Muscle of arm (tissue), 14 donors: ENCODE measurements around the gene CILP2. TPM values are rescaled to one million over a fixed set of nuclear protein-coding genes. Genes with fewer than 3 reads are reported as not detected.

ENCODE experiments used
- DNase-seq: peaks from one replicate; pipeline ENCODE4 v3.0.0-alpha.2; 2013
- long read RNA-seq, 11 donors: transcript quantifications; one replicate each; lab custom pipeline, GENCODE V29; 2026
- polyA plus RNA-seq, 12 donors: library from polyadenylated mRNA; unstranded; fragments of 120-200 nt; gene quantifications; one replicate each; pipeline ENCODE4 v1.2.1, GENCODE V29; 2013; ENCODE audit not compliant: insufficient read length in 12 of 12

Gene CILP2, protein sequence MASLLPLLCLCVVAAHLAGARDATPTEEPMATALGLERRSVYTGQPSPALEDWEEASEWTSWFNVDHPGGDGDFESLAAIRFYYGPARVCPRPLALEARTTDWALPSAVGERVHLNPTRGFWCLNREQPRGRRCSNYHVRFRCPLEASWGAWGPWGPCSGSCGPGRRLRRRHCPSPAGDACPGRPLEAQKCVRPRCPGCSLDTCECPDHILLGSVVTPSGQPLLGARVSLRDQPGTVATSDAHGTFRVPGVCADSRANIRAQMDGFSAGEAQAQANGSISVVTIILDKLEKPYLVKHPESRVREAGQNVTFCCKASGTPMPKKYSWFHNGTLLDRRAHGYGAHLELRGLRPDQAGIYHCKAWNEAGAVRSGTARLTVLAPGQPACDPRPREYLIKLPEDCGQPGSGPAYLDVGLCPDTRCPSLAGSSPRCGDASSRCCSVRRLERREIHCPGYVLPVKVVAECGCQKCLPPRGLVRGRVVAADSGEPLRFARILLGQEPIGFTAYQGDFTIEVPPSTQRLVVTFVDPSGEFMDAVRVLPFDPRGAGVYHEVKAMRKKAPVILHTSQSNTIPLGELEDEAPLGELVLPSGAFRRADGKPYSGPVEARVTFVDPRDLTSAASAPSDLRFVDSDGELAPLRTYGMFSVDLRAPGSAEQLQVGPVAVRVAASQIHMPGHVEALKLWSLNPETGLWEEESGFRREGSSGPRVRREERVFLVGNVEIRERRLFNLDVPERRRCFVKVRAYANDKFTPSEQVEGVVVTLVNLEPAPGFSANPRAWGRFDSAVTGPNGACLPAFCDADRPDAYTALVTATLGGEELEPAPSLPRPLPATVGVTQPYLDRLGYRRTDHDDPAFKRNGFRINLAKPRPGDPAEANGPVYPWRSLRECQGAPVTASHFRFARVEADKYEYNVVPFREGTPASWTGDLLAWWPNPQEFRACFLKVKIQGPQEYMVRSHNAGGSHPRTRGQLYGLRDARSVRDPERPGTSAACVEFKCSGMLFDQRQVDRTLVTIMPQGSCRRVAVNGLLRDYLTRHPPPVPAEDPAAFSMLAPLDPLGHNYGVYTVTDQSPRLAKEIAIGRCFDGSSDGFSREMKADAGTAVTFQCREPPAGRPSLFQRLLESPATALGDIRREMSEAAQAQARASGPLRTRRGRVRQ
- polyA plus RNA-seq = 10 to 100 TPM in 2 of 12 donors, 1 to 10 TPM in 8, not detected in 2; 1.4 to 13.9 (median 4.1) TPM
- long read RNA-seq, donor 1 = 0 reads
- long read RNA-seq, donor 2, full-length matches to known transcripts = 2 of 2 reads
- long read RNA-seq, donor 2, partial matches to known transcripts = 0 of 2 reads
- long read RNA-seq, donor 2, other reads (novel, unspliced or antisense) = 0 of 2 reads
- long read RNA-seq, donor 3 = 0 reads
- long read RNA-seq, donor 4, full-length matches to known transcripts = 2 of 2 reads
- long read RNA-seq, donor 4, partial matches to known transcripts = 0 of 2 reads
- long read RNA-seq, donor 4, other reads (novel, unspliced or antisense) = 0 of 2 reads
- long read RNA-seq, donor 5, full-length matches to known transcripts = 1 of 1 reads
- long read RNA-seq, donor 5, partial matches to known transcripts = 0 of 1 reads
- long read RNA-seq, donor 5, other reads (novel, unspliced or antisense) = 0 of 1 reads
- long read RNA-seq, donor 6, full-length matches to known transcripts = 1 of 1 reads
- long read RNA-seq, donor 6, partial matches to known transcripts = 0 of 1 reads
- long read RNA-seq, donor 6, other reads (novel, unspliced or antisense) = 0 of 1 reads
- long read RNA-seq, donor 7, full-length matches to known transcripts = 1 of 1 reads
- long read RNA-seq, donor 7, partial matches to known transcripts = 0 of 1 reads
- long read RNA-seq, donor 7, other reads (novel, unspliced or antisense) = 0 of 1 reads
- long read RNA-seq, donor 8, full-length matches to known transcripts = 1 of 1 reads
- long read RNA-seq, donor 8, partial matches to known transcripts = 0 of 1 reads
- long read RNA-seq, donor 8, other reads (novel, unspliced or antisense) = 0 of 1 reads
- long read RNA-seq, donor 9 = 0 reads
- long read RNA-seq, donor 10, full-length matches to known transcripts = 2 of 2 reads
- long read RNA-seq, donor 10, partial matches to known transcripts = 0 of 2 reads
- long read RNA-seq, donor 10, other reads (novel, unspliced or antisense) = 0 of 2 reads
- long read RNA-seq, donor 11, full-length matches to known transcripts = 3 of 3 reads
- long read RNA-seq, donor 11, partial matches to known transcripts = 0 of 3 reads
- long read RNA-seq, donor 11, other reads (novel, unspliced or antisense) = 0 of 3 reads

DNA sequence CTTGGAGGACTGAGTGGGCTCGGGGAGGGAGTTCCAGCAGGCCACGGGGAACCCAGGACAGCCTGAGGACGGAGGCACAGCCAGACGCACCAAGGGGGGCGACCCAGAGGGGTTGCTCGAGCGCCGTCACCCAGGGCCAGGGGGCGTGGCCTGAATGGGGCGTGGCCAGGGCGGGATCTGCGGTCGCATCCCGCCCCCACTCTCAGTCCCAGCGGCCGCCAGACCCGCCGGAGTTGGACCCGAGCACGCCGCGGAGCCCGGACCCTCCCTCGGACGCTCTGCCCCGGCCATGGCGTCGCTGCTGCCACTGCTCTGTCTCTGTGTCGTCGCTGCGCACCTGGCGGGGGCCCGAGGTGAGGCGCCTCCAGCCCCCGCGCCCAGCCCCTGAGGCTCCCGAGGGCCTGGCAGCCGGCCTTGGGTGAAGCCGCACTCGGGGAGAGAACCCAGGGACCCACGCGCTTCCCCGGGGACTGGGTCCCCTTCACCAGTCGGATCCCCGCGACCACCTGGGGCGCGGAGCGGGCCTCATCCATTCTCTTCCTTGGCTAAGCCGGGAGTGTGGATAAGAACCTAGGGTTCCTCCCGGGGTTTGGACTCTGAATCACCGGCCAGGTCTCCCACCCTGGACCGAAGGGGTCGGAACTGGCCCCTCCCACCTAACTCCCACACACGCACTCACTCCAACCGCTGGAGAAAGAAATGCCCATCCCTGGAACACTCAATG, at the start of gene CILP2:
Gene CILP2, plus strand, starts transcription at position 205 of the 724 bp plus-strand sequence. Its CDS starts 85 bp downstream, at position 290.
- no peak for DNase-seq

DNA sequence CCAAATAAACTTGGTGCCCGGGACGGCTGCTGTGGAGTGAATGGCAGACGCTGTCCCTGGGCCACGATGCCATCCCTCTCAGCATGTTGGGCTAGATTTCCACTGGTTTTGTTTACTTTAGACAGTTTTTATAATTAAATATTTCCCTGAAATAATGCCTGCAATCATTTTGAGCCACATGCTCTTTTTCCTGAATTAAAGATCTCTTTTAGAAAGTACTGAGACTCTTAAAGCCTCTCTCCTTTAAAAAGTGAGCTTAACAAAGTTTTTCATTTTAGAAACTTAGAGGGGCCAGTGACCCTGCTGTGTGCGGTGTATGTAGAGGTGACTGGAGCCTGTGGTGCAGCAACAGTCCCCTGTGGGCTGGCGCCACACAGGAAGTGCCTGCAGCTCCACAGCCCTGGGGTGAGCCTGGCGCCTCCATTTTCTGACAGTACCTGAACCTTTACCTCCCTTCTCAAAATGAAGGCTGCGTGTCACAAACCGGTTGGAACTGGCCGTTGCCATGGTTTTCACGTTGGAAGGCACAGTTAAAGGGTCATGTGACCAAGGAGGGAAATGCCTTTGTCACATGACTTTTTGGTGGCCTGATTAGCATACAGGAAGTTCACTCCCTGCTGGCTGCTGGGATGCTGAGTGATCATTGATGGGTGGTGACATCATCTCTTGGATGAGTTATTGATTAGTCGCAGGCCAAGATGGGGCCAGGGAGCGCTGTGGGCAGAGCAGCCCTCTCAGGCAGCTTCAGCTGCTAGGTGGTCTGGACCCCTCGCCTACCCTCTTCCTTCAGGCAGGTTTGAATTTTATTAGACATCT, 49.0 kb upstream of the CILP2 start:
- DNase-seq = peak; percentile 88

DNA sequence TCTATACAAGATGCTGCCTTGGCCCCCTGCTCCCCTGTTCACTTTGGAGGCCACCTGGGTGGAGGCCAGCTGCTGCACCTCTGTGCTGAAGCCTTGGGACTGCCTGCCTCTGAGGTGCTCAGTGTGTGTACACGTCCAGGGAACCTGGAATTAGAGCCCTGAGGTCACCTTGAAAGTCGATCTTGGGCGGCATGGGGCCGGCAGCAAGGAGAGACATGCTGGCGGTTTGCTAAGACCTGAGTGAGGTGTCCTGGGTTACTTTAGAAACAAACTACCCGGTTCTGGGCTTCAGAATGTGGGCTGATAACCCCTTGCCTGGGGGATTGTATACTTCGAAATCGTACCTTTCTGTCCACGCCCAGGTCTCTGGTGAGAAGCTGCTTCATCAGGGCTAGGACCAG, 48.3 kb upstream of the CILP2 start:
- peak; percentile 35 for DNase-seq

DNA sequence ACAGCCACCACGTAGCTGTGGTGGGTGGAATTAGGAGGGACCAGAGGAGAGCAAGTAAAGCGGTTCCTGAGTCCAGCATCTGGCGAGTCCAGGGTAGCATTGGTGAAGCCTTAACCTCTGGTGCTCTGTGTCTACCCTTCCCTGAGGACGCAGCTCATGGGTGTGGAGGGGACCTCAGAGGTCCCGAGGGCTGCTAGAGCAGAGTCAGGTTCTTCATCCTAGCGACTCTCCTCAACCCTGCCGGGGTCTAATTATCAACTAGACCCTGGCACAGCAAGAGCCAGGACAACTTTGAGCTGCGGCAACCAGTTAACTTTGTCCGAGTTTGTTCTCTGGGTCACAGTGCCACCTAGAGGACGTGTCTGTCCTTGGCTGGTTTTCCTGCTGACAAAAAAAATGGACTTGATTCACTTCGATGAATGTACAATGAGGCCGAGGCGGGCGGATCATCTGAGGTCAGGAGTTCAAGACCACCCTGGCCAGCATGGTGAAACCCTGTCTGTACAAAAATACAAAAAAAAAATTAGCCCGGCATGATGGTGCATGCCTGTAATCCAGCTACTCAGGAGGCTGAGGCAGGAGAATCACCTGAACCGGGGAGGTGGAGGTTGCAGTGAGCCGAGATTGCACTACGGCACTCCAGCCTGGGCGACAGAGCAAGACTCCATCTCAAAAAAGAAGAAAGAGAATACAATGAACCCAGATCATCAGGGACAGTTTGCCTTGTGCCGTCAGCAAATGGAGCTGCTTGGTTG, 47.7 kb upstream of the CILP2 start:
- peak; percentile 89 for DNase-seq

- DNase-seq = no peak
These were observed 46.6 kb upstream of the CILP2 start for GRCh38 chr19:19491321-19492025.

DNA sequence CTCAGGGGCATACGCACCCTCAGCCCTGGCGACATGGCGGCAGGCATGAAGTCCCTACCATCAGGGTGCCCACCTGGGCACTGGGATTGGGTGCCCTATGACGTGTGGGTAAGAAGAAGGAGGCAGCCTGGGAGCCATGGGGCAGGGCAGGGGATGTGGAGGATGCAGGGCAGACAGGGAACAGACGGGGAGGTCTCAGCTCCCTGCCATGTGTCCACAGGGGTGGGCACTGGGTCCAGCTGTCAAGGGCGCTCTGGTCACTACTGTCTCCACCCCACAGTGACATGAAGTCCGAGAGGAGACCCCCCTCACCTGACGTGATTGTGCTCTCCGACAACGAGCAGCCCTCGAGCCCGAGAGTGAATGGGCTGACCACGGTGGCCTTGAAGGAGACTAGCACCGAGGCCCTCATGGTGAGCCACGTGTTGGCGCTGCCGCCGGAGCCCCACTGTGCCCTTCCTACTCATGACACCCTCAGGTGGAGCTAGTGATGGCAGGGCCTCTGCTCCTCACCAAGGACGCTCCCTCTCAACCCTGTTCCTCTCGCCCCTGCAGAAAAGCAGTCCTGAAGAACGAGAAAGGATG, 45.9 kb upstream of the CILP2 start:
- no peak for DNase-seq

DNA sequence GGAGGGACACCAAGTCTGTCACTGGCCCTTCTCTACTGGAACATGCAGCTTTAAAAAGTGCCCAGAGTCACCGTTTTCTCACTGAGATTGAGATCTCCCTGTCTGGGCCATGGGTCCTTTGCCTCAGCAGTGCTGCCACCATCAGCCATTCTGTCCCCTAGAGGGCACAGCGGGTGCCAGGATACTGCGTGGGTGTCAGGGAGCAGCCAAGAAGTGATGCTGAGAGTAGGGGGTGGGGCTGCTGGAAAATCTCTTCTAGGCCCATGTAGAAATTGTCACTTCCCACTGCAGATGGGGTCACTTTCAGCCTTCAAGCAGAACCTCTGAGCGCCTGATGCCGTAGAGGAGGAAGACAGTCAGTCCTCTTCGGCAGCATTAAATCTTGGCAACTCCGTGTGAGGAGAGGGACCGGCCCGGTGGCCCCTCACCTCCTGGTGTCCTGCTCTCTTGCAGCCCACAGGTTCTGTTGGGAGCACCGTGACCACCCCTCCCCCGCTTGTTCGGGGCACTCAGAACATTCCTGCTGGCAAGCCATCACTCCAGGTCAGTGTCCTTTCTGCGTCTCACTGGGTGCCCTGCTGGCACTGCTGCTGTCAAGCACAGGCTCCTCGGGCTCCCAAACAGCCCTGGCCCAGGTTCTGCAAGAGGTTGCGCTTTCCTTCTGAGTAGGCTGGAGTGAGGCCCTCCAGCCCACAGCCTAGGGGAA, 44.1 kb upstream of the CILP2 start:
- no peak for DNase-seq

GRCh38 chr19:19495614-19496603, 42.2 kb upstream of the CILP2 start:
- no peak for DNase-seq

DNA sequence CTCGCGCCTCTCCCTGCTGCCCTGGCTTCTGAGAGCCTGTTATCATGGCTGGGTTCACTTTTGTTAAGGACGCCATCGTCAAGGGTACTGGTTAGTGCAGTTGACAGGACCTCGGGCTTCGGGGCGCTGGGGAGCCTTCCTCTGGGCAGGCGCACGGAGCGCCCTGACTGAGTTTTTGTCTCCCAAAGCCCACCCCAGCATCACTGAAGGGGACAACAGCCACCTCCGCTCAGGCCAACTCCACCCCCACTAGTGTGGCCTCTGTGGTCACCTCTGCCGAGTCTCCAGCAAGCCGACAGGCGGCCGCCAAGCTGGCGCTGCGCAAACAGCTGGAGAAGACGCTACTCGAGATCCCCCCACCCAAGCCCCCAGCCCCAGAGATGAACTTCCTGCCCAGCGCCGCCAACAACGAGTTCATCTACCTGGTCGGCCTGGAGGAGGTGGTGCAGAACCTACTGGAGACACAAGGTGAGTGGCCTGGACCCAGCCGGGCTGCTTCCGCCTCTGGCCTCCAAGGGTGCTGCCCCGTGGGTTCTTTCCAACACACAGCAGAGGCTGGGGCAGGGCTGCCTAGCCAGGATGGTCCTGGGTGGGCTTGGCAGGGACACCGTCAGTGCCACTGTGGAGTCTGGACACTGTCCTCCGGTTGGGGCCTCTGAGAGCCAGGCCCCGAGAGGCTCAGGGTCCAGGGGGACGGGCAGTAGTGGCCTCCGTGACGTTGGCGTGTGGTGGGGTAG, 39.6 kb upstream of the CILP2 start:
- DNase-seq = no peak

DNA sequence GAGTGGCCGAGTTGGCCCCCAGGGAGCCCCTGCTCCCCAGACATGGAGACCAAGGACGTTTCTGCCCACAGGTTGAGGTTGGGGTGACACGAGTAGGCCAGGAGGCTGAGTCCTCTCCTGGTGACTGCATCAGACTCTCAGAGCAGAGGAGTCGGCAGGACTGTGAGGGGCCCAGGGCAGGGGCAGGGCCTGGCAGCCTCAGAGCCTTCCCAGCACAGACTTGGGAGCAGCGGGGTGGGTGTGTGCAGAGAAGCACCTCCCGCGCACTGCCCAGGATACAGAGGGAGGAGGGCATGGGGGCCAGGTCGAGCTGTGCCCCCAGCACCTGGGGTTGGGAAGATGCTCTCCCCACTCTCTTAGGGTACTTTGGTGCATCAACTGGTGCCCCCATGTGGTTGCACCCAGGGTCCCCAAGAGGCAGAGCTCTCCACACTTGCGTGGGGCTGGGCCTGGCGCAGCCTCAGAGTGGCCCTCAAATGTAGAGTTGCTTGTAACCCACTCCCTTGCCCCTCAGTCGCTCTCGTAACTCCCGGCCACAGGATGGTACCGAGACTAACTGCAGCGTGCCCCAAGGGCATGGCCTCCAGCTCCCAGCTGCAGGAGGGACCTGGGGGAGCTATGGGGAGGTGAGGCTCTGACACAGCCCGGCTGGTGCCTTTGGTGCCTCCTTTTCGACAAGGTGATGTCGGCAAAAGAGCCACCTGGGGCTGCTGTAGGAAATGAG, 38.6 kb upstream of the CILP2 start:
- DNase-seq = no peak

GRCh38 chr19:19500975-19501644, 37.0 kb upstream of the CILP2 start:
- no peak for DNase-seq

DNA sequence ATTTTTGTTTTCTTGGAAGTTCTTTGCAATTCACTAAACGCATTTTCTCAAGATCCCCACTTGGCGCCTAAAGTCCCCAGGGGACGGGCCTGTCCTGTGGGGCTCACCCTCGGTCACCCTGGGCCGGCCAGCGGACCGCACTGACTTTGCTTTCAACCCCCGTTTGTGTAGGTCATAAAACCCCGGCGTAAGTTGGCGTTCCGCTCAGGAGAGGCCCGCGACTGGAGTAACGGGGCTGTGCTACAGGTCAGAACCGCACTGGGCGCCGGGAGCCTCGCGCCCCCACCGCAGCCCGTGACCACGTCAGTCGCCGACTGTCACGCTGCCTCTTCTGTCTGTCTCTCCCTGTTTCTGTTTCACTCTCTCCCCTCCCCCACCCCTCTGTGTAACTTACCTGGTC, 36.3 kb upstream of the CILP2 start:
- DNase-seq = no peak
